ENCODE data around the gene NUP155. TPM values are rescaled to one million over a fixed set of nuclear protein-coding genes. Genes with fewer than 3 reads are reported as not detected.

Gene NUP155
- total RNA-seq: 39.3 and 70.8 TPM in 2 replicates

GRCh38 chr5:37370864-37371726, at the start of gene NUP155:
NUP155 (minus strand) TSS chr5:37371106; CDS start chr5:37370977, 129 bp downstream.

GRCh38 chr5:37379100-37379628, 8.3 kb upstream of the NUP155 start, which contains the start of gene WDR70:
WDR70 (plus strand) TSS chr5:37379318; CDS start chr5:37379368, 50 bp downstream.

GRCh38 chr5:37248970-37249814, 121.7 kb downstream of the NUP155 start, which contains the start of gene CPLANE1:
CPLANE1 (minus strand) TSS chr5:37249376; CDS start chr5:37247698, 1,678 bp downstream.

Small RNAs within 50 kb of the gene (small RNA-seq; reads per million reads assigned to genes)
- gene RNU7-75P: not detected

Other genes starting within 250 kb of the NUP155 start
- 29.5 and 30.5 TPM in 2 replicates for gene CPLANE1, start 121.7 kb downstream of the NUP155 start, total RNA-seq
- 24.8 and 31.2 TPM in 2 replicates for gene WDR70, start 8.2 kb upstream of the NUP155 start, total RNA-seq

Data from subcutaneous preadipocyte (primary cell).